C4-2B (cell line): ENCODE data around the gene STARD13.

Experiments used
- H3K27ac ChIP-seq: fragments of 450-650 bp; 2 replicates; pipeline ENCODE4 v1.5.1; 2017
- CTCF ChIP-seq: fragments of 450-650 bp; conservative IDR thresholded peaks from 2 replicates; pipeline ENCODE4 v1.5.1; 2017; ENCODE audit warnings: mild to moderate bottlenecking
- ZFX ChIP-seq: fragments of 450-650 bp; IDR thresholded peaks from 2 replicates; pipeline ENCODE4 v1.6.1; 2017

The STARD13 gene

GRCh38 chr13:33072282-33072681, 213.3 kb downstream of the STARD13 start:
- TF ChIP-seq ZFX = no peak
- TF ChIP-seq CTCF = no peak

GRCh38 chr13:33070713-33071112, 214.8 kb downstream of the STARD13 start:
- TF ChIP-seq ZFX (no peak), CTCF (no peak)
- H3K27ac ChIP-seq = no peak overlapping the region

More at GRCh38 chr13:33072282-33072681, 213.3 kb downstream of the STARD13 start:
- H3K27ac ChIP-seq = no peak overlapping the region

GRCh38 chr13:33069365-33069764, 216.2 kb downstream of the STARD13 start:
- TF ChIP-seq ZFX (no peak), CTCF (peak; percentile 53)
- no peak overlapping the region for H3K27ac ChIP-seq

- H3K27ac ChIP-seq = peak overlapping the region; percentile 4; the same call in 1 of the 2 replicates
- TF ChIP-seq ZFX = no peak
- no peak for TF ChIP-seq CTCF
Measured at GRCh38 chr13:33066329-33066728, 219.2 kb downstream of the STARD13 start.

GRCh38 chr13:33060815-33061214, 224.7 kb downstream of the STARD13 start:
- H3K27ac ChIP-seq = peak overlapping the region; percentile 7
- TF ChIP-seq CTCF (no peak), ZFX (no peak)

GRCh38 chr13:33058776-33059327, 226.7 kb downstream of the STARD13 start:
- H3K27ac ChIP-seq = no peak overlapping the region
- no peak for TF ChIP-seq CTCF
- no peak for TF ChIP-seq ZFX

- H3K27ac ChIP-seq = no peak overlapping the region
- TF ChIP-seq ZFX = no peak
- TF ChIP-seq CTCF = peak; percentile 69
Measured at GRCh38 chr13:33057019-33057780, 228.4 kb downstream of the STARD13 start.
